SU-DHL-6 (cell line): ENCODE data around the gene ADSS1.

ENCODE experiments used
- H2AFZ ChIP-seq: fragments of 200-600 bp; sonication (generic); 2 replicates; pipeline ENCODE4 v1.6.1; 2014; ENCODE audit warnings: low read depth, mild to moderate bottlenecking, moderate library complexity, mixed read lengths, antibody characterized with exemption, low read length; ENCODE audit not compliant: severe bottlenecking
- H3F3A ChIP-seq: fragments of 200-600 bp; shearing (Covaris generic); 2 replicates; pipeline ENCODE4 v1.6.0; 2016; ENCODE audit warnings: antibody characterized with exemption, mild to moderate bottlenecking; ENCODE audit not compliant: insufficient read depth
- H3K27ac ChIP-seq: fragments of 200-600 bp; sonication (generic); 2 replicates; pipeline ENCODE4 v1.5.1; 2016; ENCODE audit warnings: low read depth, mild to moderate bottlenecking, low read length, moderate library complexity, mixed read lengths
- H3K27me3 ChIP-seq: fragments of 200-600 bp; sonication (generic), shearing (Covaris generic); 2 replicates; pipeline ENCODE4 v1.6.0; 2014; ENCODE audit warnings: mild to moderate bottlenecking, low read length
- H3K36me3 ChIP-seq: fragments of 200-600 bp; sonication (generic); 2 replicates; pipeline ENCODE4 v1.6.1; 2014; ENCODE audit warnings: mild to moderate bottlenecking, low read length, mixed read lengths
- H3K4me2 ChIP-seq: fragments of 300-600, 200-600 bp; shearing (Covaris generic), sonication (generic); 2 replicates; pipeline ENCODE4 v1.6.0; 2014; ENCODE audit warnings: low read length, low read depth, mild to moderate bottlenecking; ENCODE audit not compliant: poor library complexity, severe bottlenecking
- H3K4me3 ChIP-seq: fragments of 200-600 bp; sonication (generic); 2 replicates; pipeline ENCODE4 v1.5.1; 2014; ENCODE audit warnings: antibody characterized with exemption, low read length, mild to moderate bottlenecking, mixed read lengths; ENCODE audit not compliant: insufficient read depth, poor library complexity, severe bottlenecking
- H3K79me2 ChIP-seq: fragments of 200-600 bp; sonication (generic); 2 replicates; pipeline ENCODE4 v1.6.1; 2014; ENCODE audit warnings: mild to moderate bottlenecking, low read length, moderate library complexity; ENCODE audit not compliant: insufficient read depth
- H3K9ac ChIP-seq: fragments of 200-600 bp; sonication (generic); 2 replicates; pipeline ENCODE4 v1.7.0; 2014; ENCODE audit warnings: mild to moderate bottlenecking, low read length
- H3K9me2 ChIP-seq: fragments of 200-600 bp; sonication (generic); replicated peaks from 2 replicates; pipeline ENCODE4 v1.6.1; 2014; ENCODE audit warnings: low read length; ENCODE audit not compliant: insufficient read depth
- H3K9me3 ChIP-seq: fragments of 200-600 bp; sonication (generic); 2 replicates; pipeline ENCODE4 v1.6.1; 2014; ENCODE audit warnings: low read length, mixed read lengths; ENCODE audit not compliant: insufficient read depth
- H4K20me1 ChIP-seq: fragments of 200-600 bp; sonication (generic); 2 replicates; pipeline ENCODE4 v1.6.1; 2014; ENCODE audit warnings: low read depth, mild to moderate bottlenecking, antibody characterized with exemption, low read length, moderate library complexity, mixed read lengths
- CTCF ChIP-seq: fragments of 200-600 bp; sonication (generic); IDR thresholded peaks from one replicate; pipeline ENCODE4 v1.5.1; 2017; ENCODE audit warnings: antibody characterized with exemption, mild to moderate bottlenecking, low read length, moderate library complexity; ENCODE audit not compliant: insufficient read depth, poor library complexity, severe bottlenecking
- EZH2phosphoT487 ChIP-seq: fragments of 200-600 bp; sonication (generic), shearing (Covaris generic); conservative IDR thresholded peaks from 2 replicates; pipeline ENCODE4 v1.6.1; 2018; ENCODE audit warnings: mild to moderate bottlenecking, antibody characterized with exemption, low read length, moderate library complexity, mixed read lengths

ADSS1 gene

GRCh38 chr14:104705340-104706047 lies 18.5 kb upstream of the ADSS1 start:
- Histone ChIP-seq H4K20me1 (no peaks in the 10 kb centered on the region), H3K79me2 (no peaks in the 10 kb centered on the region), H3K9me2 (no peaks in the 10 kb centered on the region), H3K27ac (no peak overlapping the region), H3K4me2 (no peak overlapping the region), H3K27me3 (no peaks in the 10 kb centered on the region), H2AFZ (no peak overlapping the region), H3K9me3 (no peaks in the 10 kb centered on the region), H3F3A (no peaks in the 10 kb centered on the region), H3K4me3 (no peak overlapping the region), H3K9ac (no peak overlapping the region), H3K36me3 (no peaks in the 10 kb centered on the region)
- TF ChIP-seq CTCF: no peak
- TF ChIP-seq EZH2phosphoT487: no peak

DNA sequence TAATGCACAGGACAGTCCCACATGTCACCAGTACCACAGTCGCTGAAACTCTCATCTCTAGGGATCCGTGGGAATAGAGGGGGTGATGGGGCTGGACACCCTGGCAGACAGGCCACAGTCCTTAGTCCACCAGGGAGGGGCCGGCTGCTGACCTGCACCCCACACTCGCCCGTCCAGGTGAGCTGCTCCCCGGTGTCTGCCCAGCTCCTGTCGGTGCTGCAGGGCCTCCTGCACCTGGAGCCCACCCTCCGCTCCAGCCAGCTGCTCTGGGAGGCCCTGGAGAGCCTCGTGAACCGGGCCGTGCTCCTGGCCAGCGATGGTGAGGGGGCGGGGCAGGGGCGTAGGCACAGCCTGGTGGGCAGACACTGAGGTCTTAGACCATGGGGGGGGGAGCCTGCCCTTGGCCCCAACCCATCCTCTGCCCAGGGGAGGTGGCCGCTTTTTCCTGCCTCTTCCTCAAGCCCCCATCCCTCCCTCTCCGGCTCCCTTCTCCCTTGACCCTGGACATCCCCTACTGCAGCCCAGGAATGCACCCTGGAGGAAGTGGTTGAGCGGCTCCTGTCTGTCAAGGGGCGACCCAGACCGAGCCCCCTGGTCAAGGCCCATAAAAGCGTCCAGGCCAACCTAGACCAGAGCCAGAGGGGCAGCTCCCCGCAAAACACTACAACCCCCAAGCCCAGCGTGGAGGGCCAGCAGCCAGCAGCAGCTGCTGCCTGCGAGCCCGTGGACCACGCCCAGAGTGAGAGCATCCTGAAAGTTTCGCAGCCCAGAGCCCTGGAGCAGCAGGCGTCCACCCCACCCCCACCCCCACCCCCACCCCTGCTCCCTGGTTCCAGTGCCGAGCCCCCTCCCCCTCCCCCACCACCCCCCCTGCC lies 17.1 kb upstream of the ADSS1 start:
- H3K9me3 ChIP-seq: no peaks in the 10 kb centered on the region
- TF ChIP-seq EZH2phosphoT487: no peak
- TF ChIP-seq CTCF: no peak
- no peaks in the 10 kb centered on the region for H3F3A ChIP-seq
- no peak overlapping the region for H3K9ac ChIP-seq
- no peak overlapping the region for H3K27ac ChIP-seq
- no peaks in the 10 kb centered on the region for H3K9me2 ChIP-seq
- H3K79me2 ChIP-seq: no peaks in the 10 kb centered on the region
- H3K4me3 ChIP-seq: no peak overlapping the region
- no peak overlapping the region for H3K4me2 ChIP-seq
- no peaks in the 10 kb centered on the region for H3K27me3 ChIP-seq
- H3K36me3 ChIP-seq: no peaks in the 10 kb centered on the region
- H4K20me1 ChIP-seq: no peaks in the 10 kb centered on the region
- no peak overlapping the region for H2AFZ ChIP-seq

- Histone ChIP-seq H3K27me3 (no peaks in the 10 kb centered on the region), H3K9ac (no peak overlapping the region), H3K4me3 (no peak overlapping the region), H3K4me2 (no peak overlapping the region), H3F3A (no peaks in the 10 kb centered on the region), H3K9me3 (no peaks in the 10 kb centered on the region), H2AFZ (no peak overlapping the region), H3K9me2 (no peaks in the 10 kb centered on the region), H3K79me2 (no peaks in the 10 kb centered on the region), H3K27ac (no peak overlapping the region), H4K20me1 (no peaks in the 10 kb centered on the region), H3K36me3 (no peaks in the 10 kb centered on the region)
- no peak for TF ChIP-seq CTCF
- no peak for TF ChIP-seq EZH2phosphoT487
Observed at GRCh38 chr14:104707608-104708595, 16.1 kb upstream of the ADSS1 start.
